Loucy (cell line): ENCODE measurements around the gene RUNX1.

Source experiments
- EZH2phosphoT487 ChIP-seq: fragments of 200-600 bp; IDR thresholded peaks from 2 replicates; pipeline ENCODE4 v1.6.1; 2018; ENCODE audit warnings: antibody characterized with exemption, mild to moderate bottlenecking, moderate library complexity, borderline replicate concordance
- TF ChIP-seq, protein P1 (sequence below): fragments of 200-600 bp; sonication (generic); conservative IDR thresholded peaks from 2 replicates; pipeline ENCODE4 v1.5.1; 2014; ENCODE audit warnings: mild to moderate bottlenecking, antibody characterized with exemption, low read length

DNA sequence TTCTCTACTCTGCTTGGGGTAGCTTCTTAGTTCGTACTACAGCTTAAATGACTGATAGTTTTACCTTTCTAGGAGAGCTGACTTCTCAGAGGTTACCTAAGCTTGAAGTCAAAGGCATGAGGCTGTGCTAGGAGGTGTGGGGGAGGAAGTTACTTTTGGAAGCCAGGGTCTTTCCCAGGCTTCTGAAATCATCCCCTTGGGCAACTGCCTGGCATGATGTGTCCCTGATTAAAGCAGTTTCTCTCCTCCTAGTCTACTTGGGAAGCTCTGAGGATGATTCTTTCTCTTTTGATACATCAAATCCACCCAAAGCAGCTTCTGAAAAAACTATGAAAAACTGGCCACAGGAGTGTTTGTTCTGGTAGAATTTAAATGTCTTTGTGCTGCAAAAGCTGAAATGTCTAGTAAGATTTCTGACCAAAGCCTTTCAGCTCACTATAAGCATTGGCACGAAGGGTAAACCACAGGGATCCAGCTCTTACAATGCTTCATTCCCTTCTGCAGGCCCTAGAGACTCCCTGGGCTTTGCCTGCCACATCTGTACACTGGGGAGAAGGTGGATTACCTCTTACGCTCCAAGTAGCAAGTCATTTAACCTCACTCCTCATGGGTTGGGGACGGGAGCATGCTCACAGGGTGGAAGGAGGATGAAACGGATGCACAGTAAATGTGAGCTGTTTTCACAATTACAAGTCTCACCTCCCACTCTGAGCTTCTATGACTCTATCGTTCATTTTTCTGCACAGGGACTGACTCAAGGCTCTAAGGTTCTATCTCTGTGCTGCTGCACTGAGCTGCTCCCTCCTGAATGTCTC is 59.6 kb downstream of the RUNX1 start:
- TF ChIP-seq, protein P1, sequence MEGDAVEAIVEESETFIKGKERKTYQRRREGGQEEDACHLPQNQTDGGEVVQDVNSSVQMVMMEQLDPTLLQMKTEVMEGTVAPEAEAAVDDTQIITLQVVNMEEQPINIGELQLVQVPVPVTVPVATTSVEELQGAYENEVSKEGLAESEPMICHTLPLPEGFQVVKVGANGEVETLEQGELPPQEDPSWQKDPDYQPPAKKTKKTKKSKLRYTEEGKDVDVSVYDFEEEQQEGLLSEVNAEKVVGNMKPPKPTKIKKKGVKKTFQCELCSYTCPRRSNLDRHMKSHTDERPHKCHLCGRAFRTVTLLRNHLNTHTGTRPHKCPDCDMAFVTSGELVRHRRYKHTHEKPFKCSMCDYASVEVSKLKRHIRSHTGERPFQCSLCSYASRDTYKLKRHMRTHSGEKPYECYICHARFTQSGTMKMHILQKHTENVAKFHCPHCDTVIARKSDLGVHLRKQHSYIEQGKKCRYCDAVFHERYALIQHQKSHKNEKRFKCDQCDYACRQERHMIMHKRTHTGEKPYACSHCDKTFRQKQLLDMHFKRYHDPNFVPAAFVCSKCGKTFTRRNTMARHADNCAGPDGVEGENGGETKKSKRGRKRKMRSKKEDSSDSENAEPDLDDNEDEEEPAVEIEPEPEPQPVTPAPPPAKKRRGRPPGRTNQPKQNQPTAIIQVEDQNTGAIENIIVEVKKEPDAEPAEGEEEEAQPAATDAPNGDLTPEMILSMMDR: no peak
- TF ChIP-seq EZH2phosphoT487: no peak
